Upper lobe of left lung (tissue), 4 donors: Measurements from ENCODE around the gene GATA6.

ENCODE experiments used
- CTCF ChIP-seq, 6 experiments: fragments of 450-650 bp in 4 of 6; fragments of 200-600 bp in 2 of 6; sonication (generic) in 2 of 6; IDR thresholded peaks; one replicate each; pipeline ENCODE4 v1.5.1; 2016 to 2019; ENCODE audit warnings: antibody characterized with exemption in 6 of 6
- EP300 ChIP-seq, 4 donors: sonication (generic); formaldehyde crosslinking; IDR thresholded peaks; one replicate each; pipeline ENCODE4 v1.5.1; 2017; ENCODE audit warnings: antibody characterized with exemption in 4 of 4, control low read depth in 2 of 4
- POLR2A ChIP-seq, 4 donors: fragments of 450-650 bp; IDR thresholded peaks; one replicate each; pipeline ENCODE4 v1.5.1; 2016 to 2017; ENCODE audit warnings: antibody characterized with exemption in 4 of 4, mild to moderate bottlenecking in 2 of 4
- POLR2AphosphoS5 ChIP-seq, 2 donors: sonication (generic); formaldehyde crosslinking; IDR thresholded peaks; one replicate each; pipeline ENCODE4 v1.5.1; 2017; ENCODE audit warnings: antibody characterized with exemption in 2 of 2

- TF ChIP-seq POLR2AphosphoS5 (IDR thresholded peaks at IDR 0.05), result no peak
- TF ChIP-seq CTCF (IDR thresholded peaks at IDR 0.05), result no peak
- no peak for TF ChIP-seq EP300 (IDR thresholded peaks at IDR 0.05)
- no peak for TF ChIP-seq POLR2A (IDR thresholded peaks at IDR 0.05)
These were observed 57.4 kb downstream of the GATA6 start for GRCh38 chr18:22226801-22227200.
